GM19463 (cell line): ENCODE results near the gene NF1.

Source experiments
- ATAC-seq: cut with Tn5 transposase; IDR thresholded peaks from one replicate; pipeline ENCODE4 v1.9.1; 2021; ENCODE audit warnings: mild to moderate bottlenecking, moderate library complexity; ENCODE audit not compliant: unreplicated experiment

Gene NF1

GRCh38 chr17:31397256-31397939 is 302.6 kb downstream of the NF1 start:
- ATAC-seq = no peak

GRCh38 chr17:31398381-31399311 is 303.9 kb downstream of the NF1 start:
- no peak for ATAC-seq

- no peak for ATAC-seq
Measured at GRCh38 chr17:31400481-31400950, 305.7 kb downstream of the NF1 start.

- ATAC-seq = no peak
Measured at GRCh38 chr17:31401456-31402254, 306.9 kb downstream of the NF1 start.

- ATAC-seq = no peak
Measured at GRCh38 chr17:31404028-31404949, 309.5 kb downstream of the NF1 start.

GRCh38 chr17:31405890-31406371 is 311.2 kb downstream of the NF1 start:
- no peak for ATAC-seq

GRCh38 chr17:31408586-31408985 is 313.8 kb downstream of the NF1 start:
- ATAC-seq = no peak

GRCh38 chr17:31411707-31412285 is 317.0 kb downstream of the NF1 start:
- no peak for ATAC-seq

- ATAC-seq = no peak
Measured at GRCh38 chr17:31412511-31412910, 317.7 kb downstream of the NF1 start.

GRCh38 chr17:31413081-31413799 is 318.5 kb downstream of the NF1 start:
- no peak for ATAC-seq

GRCh38 chr17:31413874-31414549 is 319.2 kb downstream of the NF1 start:
- ATAC-seq = no peak

- ATAC-seq = no peak
Measured at GRCh38 chr17:31414550-31414918, 319.8 kb downstream of the NF1 start.

- no peak for ATAC-seq
Measured at GRCh38 chr17:31415004-31415454, 320.3 kb downstream of the NF1 start.

GRCh38 chr17:31415640-31416502 is 321.1 kb downstream of the NF1 start:
- no peak for ATAC-seq

GRCh38 chr17:31416503-31416923 is 321.7 kb downstream of the NF1 start:
- no peak for ATAC-seq

- ATAC-seq = no peak
Measured at GRCh38 chr17:31417051-31417792, 322.4 kb downstream of the NF1 start.
